Subcutaneous preadipocyte (primary cell): ENCODE data around the gene STX16. TPM values are rescaled to one million over a fixed set of nuclear protein-coding genes. Genes with fewer than 3 reads are reported as not detected.

Experiments used
- total RNA-seq: library from RNA; depleted of rRNA; stranded (reverse); fragments of >200 nt; gene quantifications from 2 replicates; pipeline ENCODE4 v1.2.3, GENCODE V29; 2012

Gene STX16
- total RNA-seq = 19.8 and 24.8 TPM in 2 replicates

GRCh38 chr20:58650776-58651558, at the start of gene STX16:
STX16 (plus strand) TSS chr20:58651283; CDS start chr20:58652007, 724 bp downstream.

DNA sequence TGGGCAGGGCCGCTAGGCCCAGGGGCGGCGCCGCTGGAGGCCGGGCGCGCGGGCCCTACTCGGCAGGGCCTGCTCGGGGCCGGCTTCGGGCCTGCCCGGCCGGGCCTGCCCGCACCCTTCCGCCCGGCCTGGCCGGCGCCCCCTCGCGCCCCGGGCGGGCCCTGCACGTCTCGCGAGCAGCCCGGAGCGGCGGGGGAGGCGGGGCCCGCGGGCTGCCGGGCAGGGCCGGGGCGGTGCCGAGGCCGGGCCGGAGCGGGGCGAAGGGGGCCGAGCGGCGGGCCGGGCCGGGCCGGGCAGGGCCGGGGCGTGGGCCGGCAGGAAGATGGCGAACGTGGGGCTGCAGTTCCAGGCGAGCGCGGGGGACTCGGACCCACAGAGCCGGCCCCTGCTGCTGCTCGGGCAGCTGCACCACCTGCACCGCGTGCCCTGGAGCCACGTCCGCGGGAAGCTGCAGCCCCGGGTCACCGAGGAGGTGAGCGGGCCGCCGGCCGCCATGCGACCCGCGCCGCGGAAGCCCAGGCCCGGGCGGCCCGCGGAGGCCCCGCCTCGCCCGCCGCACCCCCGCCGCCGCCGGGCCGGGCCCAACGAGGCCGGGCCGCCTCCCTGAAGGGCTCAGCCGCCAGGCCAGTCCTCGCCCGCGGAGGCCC, 41.6 kb downstream of the STX16 start, which contains the start of gene NPEPL1:
Gene NPEPL1, plus strand, starts transcription at position 222 of the 647 bp plus-strand sequence. Its CDS starts 101 bp downstream, at position 323.

Other genes with a start within 250 kb of the STX16 start
- 1.8 and 3.9 TPM in 2 replicates for gene APCDD1L, start 135.9 kb upstream of the STX16 start, total RNA-seq
- 26.0 and 44.1 TPM in 2 replicates for gene NPEPL1, start 41.5 kb downstream of the STX16 start, total RNA-seq
- 1.1 and 2.0 TPM in 2 replicates for gene GNAS-AS1, start 199.6 kb downstream of the STX16 start, total RNA-seq
- gene GNAS, start 201.4 kb downstream of the STX16 start, total RNA-seq = 235 and 334 TPM in 2 replicates